ENCODE data around the gene FBXW5. TPM values are rescaled to one million over a fixed set of nuclear protein-coding genes. Genes with fewer than 3 reads are reported as not detected.

The FBXW5 gene
- total RNA-seq, 1 experiment from 2014 or later, result 88.0 TPM

- TF ChIP-seq MAX (IDR thresholded peaks at IDR 0.05) (no peak), YY1 (IDR thresholded peaks at IDR 0.05; ENCODE audit: extremely low read depth, insufficient replicate concordance, low read depth, low read length) (no peak), EZH2phosphoT487 (IDR thresholded peaks at IDR 0.05; ENCODE audit: borderline replicate concordance) (no peak), POLR2AphosphoS5 (IDR thresholded peaks at IDR 0.05; ENCODE audit: low read depth, low read length) (no peak), ZNF274 (IDR thresholded peaks at IDR 0.05; ENCODE audit: low read depth, low read length) (no peak), CTCF (IDR thresholded peaks at IDR 0.05 in 2 of 3, conservative IDR thresholded peaks at IDR 0.05 in 1 of 3; ENCODE audit: borderline replicate concordance in 1 of 3, insufficient read depth in 1 of 3, low read depth in 2 of 3, low read length in 2 of 3) (no peak), FOSL1 (IDR thresholded peaks at IDR 0.05; ENCODE audit: low read depth) (no peak)
- ATAC-seq (no peak), DNase-seq (ENCODE audit: low read depth, low spot score) (no peak)
- ChIA-PET CTCF (no interaction called here), POLR2A (interaction anchor here (1.2 kb wide), 1 partner anchor 10 kb away, joined by 5 read pairs; no protein-coding TSS in a partner anchor), RAD21 (ENCODE audit: low non-redundant PET in 1 of 2, low total read pairs in 2 of 2, uncharacterized antibody in 2 of 2, unreplicated experiment in 2 of 2) (no interaction called here)
- Histone ChIP-seq H2AFZ (ENCODE audit: low read depth, low read length, poor library complexity, severe bottlenecking) (no peak overlapping the region), H4K20me1 (ENCODE audit: insufficient read depth) (no peaks in the 10 kb centered on the region), H3K27me3 (ENCODE audit: insufficient read depth, low read length) (no peaks in the 10 kb centered on the region), H3K4me3 (replicated peaks in 1 of 2; ENCODE audit: low read depth in 1 of 2, low read length in 2 of 2) (no peak overlapping the region), H3K4me2 (ENCODE audit: low read length) (no peak overlapping the region), H3K9me2 (ENCODE audit: insufficient read depth) (no peaks in the 10 kb centered on the region), H3K4me1 (ENCODE audit: control insufficient read depth in 1 of 2, insufficient read depth in 2 of 2, low read length in 2 of 2) (peaks cover 11 to 24% of the 10 kb centered on the region in 2 experiments), H3K27ac (ENCODE audit: low read depth, low read length) (no peak overlapping the region; the same call in 1 of the 2 replicates), H3K9ac (ENCODE audit: low read length) (no peak overlapping the region), H3K36me3 (ENCODE audit: control insufficient read depth in 1 of 2, insufficient read depth in 2 of 2, low read length in 2 of 2) (no peaks in the 10 kb centered on the region), H3K79me2 (ENCODE audit: insufficient read depth, low read length) (no peaks in the 10 kb centered on the region), H3K9me3 (ENCODE audit: control insufficient read depth in 1 of 2, insufficient read depth in 1 of 2, low read depth in 1 of 2, low read length in 2 of 2) (no peaks in the 10 kb centered on the region)
- intact Hi-C loops (cut with micrococcal nuclease), result no loop called here
- BruUV-seq (replicated peaks), result no TSS peak
Observed at GRCh38 chr9:136968333-136969127, 24.0 kb upstream of the FBXW5 start.

Data from HCT116 (cell line).